HG03045 (cell line): ENCODE measurements around the gene DOCK3.
"Not testable (repeated sequence)": the region's sequence is repeated elsewhere in the genome, so short reads cannot be mapped to it uniquely, and the experiment has no call there.

ENCODE experiments used
- ATAC-seq: cut with Tn5 transposase; IDR thresholded peaks from one replicate; pipeline ENCODE4 v1.9.1; 2021; ENCODE audit warnings: mild to moderate bottlenecking, moderate library complexity; ENCODE audit not compliant: unreplicated experiment

DOCK3 gene

GRCh38 chr3:51190827-51191226 is 516.1 kb downstream of the DOCK3 start:
- ATAC-seq = no peak

DNA sequence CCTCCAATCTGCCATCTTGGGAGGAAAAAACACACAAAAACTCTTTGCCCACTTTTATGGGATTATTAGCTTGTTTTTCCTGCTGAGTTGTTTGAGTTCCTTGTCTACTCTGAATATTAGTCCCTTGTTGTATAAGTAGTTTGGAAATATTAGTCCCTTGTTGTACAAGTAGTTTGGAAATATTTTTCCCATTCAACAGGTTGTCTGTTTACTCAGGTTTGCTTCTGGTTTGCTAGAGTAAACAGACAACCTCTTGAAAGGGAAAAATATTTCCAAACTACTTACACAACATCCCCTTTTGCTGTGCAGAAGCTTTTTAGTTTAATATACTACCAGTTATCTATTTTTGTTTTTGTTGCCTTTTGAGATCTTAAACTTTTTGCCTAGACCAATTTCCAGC is 517.0 kb downstream of the DOCK3 start:
- ATAC-seq = no peak

DNA sequence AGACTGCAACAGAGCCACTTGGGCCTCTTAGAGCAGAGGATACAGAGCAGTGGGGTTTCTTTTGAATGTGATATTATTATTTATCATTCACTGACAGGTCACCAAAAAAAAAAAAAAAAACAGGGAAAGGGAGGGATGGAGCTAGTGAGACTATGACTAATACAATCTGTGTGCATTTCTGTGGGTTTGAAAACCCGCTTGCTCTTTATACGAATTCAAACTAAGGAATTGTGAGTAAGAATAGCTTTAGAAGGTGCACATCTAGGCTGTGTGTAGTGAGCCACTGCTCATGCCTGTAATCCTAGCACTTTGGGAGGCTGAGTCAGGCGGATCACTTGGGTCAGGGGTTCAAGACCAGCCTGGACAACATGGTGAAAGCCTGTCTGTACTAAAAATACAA is 523.8 kb downstream of the DOCK3 start:
- no peak for ATAC-seq

- not testable (repeated sequence) for ATAC-seq
These were observed 524.6 kb downstream of the DOCK3 start for GRCh38 chr3:51199296-51199695.

DNA sequence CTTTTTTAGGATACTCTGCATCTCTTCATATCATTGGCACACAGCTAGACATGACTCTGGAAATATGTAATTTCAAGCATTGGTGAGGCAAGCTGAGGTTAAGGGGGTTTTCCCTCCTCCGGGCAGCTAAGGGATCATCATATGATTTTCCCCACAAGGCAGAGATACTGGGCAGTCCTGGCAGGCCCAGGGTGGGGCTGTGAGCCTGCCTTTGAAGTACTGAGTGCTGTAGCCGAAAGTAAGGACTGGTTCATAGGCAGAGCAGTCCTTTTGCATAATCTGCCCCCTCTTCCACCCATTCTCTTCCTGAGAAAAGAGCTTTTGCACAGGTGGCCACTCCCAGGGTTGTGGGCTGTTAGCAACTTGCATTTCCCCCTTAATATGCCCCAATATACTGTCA is 541.6 kb downstream of the DOCK3 start:
- ATAC-seq = no peak

DNA sequence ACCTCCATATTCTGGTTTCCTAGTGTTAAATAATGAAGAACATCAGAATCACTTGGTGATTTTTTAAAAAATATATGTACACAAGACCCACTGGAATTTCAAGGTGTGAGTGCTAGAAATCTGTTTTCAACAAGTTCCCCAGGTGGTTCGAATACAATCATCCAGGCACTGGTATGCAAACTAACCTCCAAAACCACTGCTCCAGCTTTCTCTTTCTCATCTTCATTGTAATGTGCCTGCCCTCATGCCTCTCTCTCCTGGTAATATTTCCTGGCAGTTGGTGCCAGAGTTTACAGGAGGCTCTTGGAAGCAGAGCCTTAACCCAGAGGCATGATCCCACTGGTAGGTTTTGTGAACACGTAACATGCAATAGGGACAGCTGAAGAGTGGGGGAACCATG is 547.2 kb downstream of the DOCK3 start:
- ATAC-seq = no peak

DNA sequence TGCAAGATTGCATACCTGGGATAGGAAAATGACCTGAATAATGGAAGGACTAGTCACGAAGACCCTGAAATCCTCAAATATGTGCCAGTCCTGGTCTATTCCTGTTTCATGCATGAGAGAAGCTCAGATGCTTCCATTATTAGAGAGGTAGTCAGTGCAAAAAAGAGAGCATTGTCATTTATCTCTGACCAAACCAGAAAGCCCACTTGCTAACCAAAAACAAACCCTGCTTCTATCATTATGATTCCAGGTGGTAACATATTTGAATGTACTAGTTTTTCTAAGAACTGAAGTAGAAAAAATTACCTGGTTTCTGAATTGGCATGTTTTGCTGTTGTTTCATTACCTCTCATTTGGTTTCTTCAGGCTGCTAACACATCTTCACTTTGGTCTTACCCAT is 549.6 kb downstream of the DOCK3 start:
- ATAC-seq = no peak

- no peak for ATAC-seq
These were observed 550.1 kb downstream of the DOCK3 start for GRCh38 chr3:51224843-51225242.

DNA sequence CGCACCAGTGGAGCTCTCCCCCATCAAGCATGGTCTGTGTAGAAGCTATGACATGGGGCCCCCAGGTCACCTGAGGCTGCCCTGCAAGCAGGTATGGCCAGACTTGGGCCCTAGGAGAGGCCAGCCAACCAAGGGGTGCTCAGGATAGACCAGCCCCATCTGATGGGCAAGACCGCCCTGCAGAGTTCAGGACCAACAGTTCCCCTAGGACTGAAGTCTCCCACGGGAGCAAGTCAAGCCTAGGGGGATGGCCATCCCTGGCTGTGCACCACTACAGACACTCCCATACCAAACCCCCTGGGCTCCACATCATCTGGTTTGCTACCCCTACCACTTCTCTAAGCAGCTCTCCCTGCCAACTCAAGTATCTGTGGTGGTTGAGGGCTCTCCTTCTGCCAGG is 568.2 kb downstream of the DOCK3 start:
- no peak for ATAC-seq

GRCh38 chr3:51243924-51244323 is 569.2 kb downstream of the DOCK3 start:
- no peak for ATAC-seq

DNA sequence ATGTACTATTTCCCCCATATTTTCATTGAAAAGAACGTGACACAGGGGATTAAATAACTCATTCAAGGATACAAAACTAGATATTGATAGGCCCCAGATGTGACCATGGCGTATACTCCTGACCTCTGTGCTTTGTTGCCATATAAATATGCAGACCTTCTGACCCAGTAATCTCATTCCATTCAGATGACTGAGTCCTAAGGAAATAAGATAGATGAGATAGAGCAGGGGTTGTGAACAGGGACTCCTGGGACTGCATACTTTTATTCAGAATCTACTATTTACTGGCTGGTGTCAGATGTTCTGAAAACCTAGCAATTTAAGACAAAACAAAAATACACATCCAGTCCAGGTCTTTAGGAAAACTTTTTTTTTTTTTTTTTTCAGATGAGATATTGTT is 571.1 kb downstream of the DOCK3 start:
- no peak for ATAC-seq

DNA sequence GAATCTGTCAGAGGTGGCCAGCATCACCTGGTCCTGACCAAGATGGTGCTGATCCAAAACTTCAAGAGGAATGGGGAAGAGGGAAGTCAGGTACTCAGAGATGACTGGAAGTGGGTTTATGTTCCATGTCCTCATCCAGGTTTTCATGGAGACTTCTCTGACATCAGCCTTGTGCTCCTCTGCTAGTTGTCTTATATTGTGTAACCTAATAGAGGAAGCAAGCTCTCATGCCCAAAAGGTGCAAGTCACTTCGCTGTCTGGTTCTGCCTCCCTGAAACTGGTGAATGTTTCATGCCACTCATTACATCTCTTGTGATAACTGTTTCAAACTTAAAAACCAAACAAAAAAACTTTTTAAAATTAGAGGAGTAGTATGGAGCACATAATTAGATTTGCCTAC is 583.1 kb downstream of the DOCK3 start:
- ATAC-seq = no peak

DNA sequence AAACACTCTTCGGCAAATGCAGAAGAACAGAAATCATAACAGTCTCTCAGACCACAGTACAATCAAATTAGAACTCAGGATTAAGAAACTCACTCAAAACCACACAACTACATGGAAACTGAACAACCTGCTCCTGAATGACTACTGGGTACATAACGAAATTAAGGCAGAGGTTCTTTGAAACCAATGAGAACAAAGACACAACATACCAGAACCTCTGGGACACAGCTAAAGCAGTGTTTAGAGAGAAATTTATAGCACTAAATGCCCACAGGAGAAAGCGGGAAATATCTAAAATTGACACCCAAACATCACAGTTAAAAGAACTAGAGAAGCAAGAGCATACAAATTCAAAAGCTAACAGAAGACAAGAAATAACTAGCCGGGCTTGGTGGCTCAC is 589.4 kb downstream of the DOCK3 start:
- not testable (repeated sequence) for ATAC-seq

- no peak for ATAC-seq
These were observed 593.4 kb downstream of the DOCK3 start for GRCh38 chr3:51268132-51268531.

DNA sequence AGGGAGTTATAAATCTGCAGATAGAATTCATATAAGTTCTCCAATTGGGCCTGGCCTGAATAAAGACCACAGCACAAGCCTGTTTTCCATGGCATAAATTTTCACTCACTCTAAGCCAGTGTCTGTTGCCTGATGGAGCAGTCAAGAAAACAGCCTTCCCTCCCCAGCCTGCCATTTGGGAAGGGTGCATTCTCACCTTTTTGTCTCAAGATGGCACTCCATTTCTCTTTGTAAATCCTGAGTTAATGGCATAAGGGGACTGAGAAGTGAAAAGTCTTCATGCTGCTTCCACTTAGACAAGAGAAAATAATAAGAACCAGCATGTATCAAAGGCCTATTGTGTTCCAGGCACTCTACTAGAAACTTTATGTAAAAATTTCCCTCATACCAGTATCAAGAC is 594.7 kb downstream of the DOCK3 start:
- no peak for ATAC-seq

DNA sequence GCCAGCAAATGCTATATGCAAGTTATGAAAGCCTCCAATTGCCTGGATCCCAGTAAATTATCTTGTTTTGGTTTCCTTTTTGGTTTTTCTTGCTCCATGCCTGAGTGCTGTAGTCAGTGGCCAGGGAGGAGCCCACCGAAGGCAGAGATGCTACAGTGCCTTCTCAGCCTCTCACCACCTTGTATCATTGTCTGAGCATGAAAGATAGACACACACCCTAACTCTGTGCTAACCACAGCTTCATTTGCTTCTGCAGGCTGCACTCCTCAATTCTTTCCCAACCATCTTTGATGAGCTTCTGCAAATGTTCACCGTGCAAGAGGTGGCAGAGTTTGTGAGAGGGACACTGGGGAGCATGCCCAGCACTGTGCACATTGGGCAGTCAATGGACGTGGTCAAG is 595.8 kb downstream of the DOCK3 start:
- ATAC-seq = no peak

DNA sequence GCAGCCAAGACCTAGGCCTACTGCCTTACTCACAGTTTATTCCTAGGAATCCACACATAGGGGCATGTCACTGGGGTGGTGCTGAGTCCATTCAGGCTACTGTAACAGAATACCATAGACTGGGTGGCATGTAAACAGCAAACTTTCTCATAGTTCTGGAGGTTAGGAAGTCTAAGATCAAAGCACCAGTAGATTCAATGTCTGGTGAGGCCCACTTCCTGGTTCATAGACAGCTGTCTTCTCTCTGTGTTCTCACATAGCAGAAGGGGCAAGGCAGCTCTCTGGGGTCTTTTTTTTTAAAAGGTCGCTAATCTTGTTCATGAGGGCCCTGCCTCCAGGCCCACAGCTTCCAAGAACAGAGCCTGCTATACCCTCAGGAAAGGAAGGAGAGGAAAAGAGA is 596.4 kb downstream of the DOCK3 start:
- no peak for ATAC-seq

DNA sequence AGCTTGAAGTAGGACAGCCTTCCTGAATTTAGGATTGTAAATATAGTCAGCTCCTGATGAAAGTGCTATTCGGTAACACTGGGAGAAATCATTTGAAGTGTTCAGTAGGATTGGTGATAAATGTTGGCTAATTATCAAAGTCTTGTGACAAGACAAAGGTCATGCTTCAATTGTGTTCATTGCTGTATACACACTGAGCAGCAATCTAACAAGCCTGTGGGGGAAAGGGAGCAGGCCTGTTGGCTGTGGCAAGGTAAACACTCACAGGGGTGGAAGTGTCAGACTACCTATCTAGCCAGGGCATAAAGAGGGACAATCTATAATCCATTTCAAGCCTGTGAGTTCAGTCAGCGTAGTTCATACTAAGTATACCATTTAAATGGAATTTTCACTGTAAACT is 599.3 kb downstream of the DOCK3 start:
- ATAC-seq = no peak

GRCh38 chr3:51275111-51275805 is 600.5 kb downstream of the DOCK3 start:
- no peak for ATAC-seq

DNA sequence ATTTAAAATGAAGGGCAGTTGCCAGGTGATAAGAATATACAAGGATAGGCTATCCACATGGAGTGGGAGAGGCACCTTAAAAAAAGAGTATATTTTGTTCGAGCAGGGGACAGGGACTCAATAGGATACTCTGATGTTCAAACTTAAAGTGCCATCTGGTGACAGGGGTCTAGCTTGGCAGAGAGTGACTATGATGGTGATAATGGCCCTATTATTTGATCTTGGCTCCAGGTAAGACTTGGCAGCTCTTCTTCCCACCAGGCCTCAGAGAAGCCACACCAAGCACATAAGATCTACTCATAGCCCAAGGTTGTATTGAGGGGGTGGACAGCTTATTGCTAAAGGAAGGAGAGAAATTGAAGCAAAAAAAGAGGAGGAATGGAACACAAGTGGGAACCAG is 601.3 kb downstream of the DOCK3 start:
- no peak for ATAC-seq

GRCh38 chr3:51279448-51279847 is 604.7 kb downstream of the DOCK3 start:
- ATAC-seq = no peak

GRCh38 chr3:51280176-51280575 is 605.4 kb downstream of the DOCK3 start:
- ATAC-seq = no peak

DNA sequence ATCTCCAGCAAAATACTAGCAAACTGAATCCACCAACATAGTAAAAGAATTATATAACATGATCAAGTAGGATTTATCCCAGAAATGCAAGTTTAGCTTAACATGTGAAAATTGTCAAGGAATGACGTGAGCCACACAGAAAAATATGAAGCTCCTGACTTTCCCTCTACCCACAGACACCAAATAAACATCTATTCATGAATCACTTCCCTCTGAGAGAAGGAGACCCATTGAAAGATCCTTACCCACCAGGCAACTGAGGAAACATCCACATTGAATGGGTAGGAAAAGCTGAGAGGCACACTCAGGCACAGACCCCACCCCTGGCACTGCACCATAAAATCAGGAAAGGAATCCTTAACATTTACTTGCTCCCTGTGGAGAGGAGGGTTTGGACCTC is 608.2 kb downstream of the DOCK3 start:
- ATAC-seq = no peak
